NK-92 (cell line): ENCODE measurements around the gene ODAD3.
"Not testable (repeated sequence)": the region's sequence is repeated elsewhere in the genome, so short reads cannot be mapped to it uniquely, and the experiment has no call there.

Experiments used
- DNase-seq: peaks from one replicate; lab custom pipeline; 2025; ENCODE audit not compliant: unreplicated experiment; lab: John Stamatoyannopoulos, UW

The ODAD3 gene

DNA sequence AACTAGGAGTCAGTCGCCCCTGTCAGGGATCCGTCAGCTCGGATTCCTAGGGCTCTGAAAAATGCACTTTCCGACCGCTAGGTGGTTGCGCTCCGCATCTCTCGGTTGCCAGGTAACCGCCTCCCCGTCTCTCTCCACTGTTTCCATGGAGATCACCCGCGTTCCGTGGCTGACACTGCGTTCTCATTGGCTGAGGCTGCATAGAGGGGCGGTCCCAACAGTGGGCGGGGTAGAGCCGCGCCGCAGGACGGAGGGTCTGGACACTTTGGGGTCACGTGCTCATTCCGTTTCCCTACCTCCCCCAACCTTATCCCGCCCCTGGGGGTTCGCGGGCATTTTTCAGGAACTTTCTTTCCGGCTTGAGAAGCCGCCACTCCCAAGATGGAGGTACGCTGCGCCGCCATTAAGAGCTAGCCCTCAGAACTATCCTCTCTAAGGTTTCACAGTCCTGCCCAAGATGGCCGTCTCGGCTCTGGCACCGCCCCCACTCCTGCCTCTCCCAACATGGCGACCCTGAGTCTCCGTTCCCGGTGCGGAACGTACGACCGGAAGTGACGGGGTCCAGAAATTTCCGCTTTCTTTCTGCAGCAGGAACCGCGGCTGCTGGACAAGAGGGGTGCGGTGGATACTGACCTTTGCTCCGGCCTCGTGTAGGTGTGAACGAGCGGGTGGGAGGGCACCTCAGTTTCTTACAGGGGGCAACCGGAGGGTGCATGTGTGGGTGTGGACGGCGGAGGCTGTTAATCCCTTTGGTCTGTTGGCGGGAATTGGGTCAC, at the start of gene ODAD3, which contains the start of gene PRKCSH:
TSS of gene ODAD3 (minus strand) at position 65 of the 776 bp plus-strand sequence. CDS start 105 bp downstream, outside the sequence.
TSS of gene PRKCSH (plus strand) at position 579 of the 776 bp plus-strand sequence. CDS start 483 bp downstream, outside the sequence.
- peak; percentile 91 for DNase-seq

DNA sequence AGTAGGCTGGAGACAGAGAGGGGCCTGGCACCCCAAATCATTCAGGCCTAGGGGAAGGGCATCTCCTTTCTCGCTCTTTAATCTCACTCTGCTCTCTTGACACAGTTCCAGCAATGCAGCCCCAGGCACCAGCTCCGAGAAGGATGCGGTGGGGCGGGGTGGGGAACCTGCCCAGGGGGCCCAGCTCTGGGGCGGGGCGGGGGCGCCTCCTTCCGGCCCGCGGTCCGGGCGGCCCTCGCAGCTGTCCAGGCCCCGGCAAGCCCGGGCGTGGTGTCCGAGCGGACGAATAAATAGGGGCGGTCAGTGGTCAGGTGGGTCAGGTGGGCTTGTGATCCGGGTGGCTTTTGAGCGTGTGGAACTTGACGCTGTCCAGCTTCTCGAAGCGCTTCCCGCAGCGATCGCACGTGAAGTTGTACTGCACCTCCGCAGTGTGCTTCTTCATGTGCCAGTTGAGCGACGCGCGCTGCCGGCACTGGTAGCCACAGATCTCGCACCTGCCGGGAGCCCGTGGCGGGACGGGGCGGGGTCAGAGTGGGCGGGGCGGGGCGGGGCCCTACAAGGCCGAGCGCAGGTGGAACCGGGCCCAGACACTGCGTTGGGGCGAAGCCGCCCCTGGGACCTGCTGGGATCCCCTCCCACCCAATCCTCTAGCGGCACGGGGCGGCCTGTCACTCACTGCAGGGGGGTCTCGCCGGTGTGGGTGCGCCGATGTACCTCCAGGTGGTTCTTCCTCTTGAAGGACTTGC, 48.6 kb upstream of the ODAD3 start:
- no peak for DNase-seq

DNA sequence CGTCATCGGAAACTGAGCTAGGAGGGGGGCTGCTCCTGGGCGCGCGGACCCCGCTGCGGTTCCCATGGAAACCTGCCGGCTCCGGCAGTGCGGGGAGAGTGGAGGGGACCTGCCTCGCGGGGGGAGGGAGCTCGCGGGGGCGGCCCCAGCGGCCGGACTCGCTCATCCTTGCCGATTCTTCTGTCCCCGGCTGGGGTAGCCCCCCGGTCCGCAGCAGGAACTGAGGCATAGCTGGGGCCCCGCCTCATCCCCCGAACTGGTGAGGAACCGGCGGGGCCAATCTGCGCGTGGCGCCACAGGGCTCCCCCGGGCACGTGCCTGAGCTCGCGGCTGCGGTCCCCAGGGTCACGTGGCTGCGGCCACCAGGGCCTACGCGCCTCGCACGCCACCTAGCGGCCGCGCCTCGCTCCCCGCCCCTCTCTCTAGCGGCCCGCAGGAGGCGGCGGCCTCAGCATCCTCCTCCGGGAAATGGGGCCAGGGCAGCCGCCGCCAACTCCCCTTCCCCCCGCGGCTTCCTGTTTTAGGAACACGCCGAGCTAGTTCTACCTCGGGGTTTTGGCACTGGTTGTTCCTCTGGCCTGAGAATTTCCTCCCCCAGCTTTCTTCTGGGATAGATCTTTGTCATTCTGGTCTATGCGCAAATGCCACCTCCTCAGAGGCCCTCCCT, 47.6 kb upstream of the ODAD3 start:
- no peak for DNase-seq

- no peak for DNase-seq
Measured at GRCh38 chr19:11481534-11482383, 46.8 kb upstream of the ODAD3 start.

DNA sequence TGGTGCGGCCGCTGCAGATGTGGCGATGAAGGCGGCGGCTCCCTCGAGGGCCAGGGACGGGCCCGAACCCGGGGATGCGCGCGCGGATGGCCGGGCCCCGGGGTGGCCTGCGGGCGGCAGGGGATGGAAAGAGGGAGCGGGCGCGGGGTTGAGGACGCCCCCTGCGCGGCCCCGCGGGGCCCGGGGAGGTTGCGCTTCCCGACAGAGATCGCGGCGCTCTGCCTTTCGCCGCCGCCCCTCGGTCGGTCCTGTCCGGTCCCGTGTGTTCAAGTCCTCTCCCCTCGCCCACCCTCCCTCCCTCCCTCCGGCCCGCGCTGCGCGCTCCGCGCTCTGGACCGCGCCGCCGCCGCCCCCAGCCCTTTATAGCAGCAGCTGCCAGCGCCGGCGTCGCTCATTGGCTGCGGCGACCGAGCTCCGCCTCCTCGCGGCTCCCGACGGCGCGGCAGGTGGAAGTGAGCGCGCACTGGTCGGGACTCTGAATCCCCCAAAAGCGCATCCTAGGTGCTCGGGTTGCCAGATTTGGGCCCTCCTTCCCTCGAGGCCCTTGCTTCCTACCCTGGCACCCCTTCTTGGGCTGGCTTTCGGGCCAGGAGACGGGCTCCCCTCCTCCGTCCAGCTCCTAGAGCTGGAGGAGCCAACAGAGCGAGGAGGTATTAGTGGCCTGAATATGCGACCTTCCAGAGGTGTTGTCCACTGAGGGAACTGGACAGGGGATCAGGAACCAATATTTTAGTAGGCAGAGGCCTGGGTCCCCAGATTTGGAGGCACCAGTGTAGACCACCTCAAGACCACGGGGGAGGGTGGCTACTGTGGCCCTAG, 46.0 kb upstream of the ODAD3 start, which contains the start of gene ELAVL3:
TSS of gene ELAVL3 (minus strand) at position 332 of the 819 bp plus-strand sequence. CDS start 438 bp downstream, outside the sequence.
- DNase-seq, result no peak

DNA sequence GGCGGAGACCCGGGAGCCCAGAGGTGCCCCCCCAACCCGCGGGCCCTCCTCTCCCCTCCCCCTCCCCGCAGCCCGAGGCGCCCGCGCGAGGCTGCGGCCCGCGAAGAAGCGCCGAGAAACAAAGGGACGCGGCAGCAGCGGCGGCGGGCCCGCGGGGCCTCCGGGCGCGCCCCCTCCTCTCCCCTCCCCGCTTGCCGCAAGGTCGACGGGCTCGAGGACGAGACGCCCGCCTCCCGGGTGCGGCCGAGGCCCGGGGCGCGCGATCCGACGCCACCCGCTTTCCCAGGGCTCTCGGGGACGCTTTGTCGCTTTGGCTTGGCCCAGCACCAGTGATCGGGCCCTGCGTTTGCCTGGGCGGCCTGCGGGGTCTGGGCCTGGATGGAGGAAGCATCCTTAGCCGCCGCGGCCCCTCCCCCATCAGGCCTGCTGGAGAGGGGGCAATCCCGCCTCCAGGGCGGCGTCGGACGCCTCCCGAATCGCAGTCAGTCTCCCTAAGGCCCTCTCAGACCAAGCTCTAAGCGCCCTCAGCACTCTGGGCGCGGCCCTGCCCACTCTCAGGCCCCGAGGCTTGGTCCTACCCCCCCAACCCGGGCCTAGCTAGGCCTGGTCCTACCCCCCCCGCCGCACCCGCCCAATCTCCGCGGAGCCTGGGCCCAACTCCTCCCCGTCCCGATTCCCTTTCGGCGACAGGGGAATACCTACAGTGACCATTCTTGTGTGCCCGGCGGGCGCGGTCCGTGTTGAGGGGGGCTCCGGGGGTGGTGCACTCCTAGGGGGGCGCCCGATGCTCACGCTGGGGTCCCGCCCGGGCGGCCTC, 45.2 kb upstream of the ODAD3 start:
- no peak for DNase-seq

- no peak for DNase-seq
Measured at GRCh38 chr19:11479090-11479897, 44.4 kb upstream of the ODAD3 start.

GRCh38 chr19:11478167-11479089, 43.5 kb upstream of the ODAD3 start:
- DNase-seq, result no peak

DNA sequence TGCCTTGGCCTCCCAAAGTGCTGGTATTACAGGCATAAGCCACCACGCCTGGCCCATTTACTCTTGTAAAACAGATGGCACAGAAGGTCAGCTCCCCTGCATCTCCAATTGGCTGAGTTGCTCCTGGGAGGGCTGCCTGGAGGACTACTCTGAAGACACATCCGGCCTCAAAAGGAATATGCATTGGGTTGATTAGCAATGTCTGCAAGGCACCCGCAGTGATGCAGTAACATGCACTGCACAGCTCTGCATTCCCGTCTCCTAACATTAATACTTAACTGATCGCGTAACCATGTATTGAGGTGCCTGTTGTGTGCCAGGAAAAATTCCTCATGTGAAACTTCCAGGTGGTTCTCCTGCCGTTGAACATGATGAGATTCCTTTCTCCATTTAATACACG, 40.9 kb upstream of the ODAD3 start:
- no peak for DNase-seq

GRCh38 chr19:11475343-11475742, 40.4 kb upstream of the ODAD3 start:
- not testable (repeated sequence) for DNase-seq

DNA sequence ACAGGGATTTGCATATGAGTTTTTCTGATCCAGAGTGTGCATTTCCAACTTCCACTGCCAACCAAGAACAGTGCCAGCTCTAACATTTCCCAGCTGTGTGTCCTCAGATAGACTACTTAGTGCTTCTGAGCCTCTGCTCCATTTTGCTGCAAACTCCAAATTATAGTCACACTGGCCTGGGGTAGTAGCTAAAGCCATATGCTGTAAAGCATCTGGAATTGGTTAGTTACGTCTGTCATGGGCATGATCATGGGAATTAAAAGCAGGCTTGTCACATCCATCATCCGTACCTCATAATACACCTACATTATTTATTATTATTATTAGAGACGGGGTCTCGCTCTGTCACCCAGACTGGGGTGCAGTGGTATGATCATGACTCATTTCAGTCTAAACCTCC, 38.8 kb upstream of the ODAD3 start:
- no peak for DNase-seq

DNA sequence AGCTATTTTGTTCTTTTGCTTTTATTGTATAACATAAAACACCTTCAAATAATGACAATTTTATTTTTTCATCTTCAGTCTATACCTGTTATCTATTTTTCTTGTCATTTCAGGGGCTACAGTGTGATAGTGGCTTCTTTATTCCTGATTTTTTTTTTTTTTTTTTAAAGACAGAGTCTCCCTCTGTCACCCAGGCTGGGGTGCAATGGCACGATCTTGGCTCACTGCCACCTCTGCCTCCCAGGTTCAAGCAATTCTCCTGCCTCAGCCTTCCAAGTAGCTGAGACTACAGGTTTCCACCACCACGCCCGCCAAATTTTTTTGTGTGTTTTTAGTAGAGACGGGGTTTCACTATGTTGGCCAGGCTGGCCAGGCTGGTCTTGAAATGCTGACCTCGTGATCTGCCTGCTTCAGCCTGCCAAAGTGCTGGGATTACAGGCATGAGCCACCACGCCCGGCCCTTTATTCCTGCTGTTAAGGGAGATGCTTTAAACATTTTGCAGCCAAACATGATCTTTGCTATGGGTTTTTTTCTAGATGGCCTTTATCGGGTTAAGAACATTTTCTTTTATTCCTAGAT, 33.4 kb upstream of the ODAD3 start:
- not testable (repeated sequence) for DNase-seq

GRCh38 chr19:11465600-11465999, 30.7 kb upstream of the ODAD3 start:
- no peak for DNase-seq

- DNase-seq, result no peak
Measured at GRCh38 chr19:11464333-11465265, 29.7 kb upstream of the ODAD3 start.

DNA sequence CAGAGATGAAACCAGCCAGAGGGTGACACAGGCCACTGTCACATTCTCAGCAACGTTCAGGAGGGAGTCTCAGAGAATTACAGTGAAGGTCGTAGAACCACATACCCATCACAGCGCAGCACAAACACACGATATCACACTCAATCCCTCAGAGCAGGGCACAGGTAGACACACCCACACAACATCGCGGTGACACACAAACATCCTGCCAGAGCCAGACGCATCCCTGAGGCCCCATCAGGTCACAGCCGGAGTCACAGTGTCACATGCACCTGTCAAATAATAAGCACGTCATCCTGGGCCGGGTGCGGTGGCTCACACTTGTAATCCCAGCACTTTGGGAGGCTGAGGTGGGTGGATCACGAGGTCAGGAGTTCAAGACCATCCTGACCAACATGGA, 28.5 kb upstream of the ODAD3 start:
- no peak for DNase-seq

DNA sequence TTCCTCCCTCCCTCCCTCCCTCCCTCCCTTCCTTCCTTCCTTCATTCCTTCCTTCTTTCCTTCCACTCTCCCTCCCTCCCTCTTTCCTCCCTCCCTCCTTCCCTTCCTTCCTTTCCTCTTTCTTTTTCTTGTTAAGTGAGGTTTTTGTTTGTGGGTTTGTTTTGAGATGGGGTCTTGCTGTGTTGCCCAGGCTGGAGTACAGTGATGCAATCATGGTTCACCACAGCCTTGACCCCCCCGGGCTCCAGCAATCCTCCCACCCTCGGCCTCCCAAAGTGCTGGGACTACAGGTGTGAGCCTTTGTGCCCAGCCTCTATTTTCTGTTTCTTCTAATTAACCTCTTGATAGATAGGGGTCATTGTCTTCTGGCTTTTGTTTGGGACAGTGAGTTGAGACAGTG, 26.5 kb upstream of the ODAD3 start:
- DNase-seq, result no peak
